ENCODE results near the gene NHS.

DNA sequence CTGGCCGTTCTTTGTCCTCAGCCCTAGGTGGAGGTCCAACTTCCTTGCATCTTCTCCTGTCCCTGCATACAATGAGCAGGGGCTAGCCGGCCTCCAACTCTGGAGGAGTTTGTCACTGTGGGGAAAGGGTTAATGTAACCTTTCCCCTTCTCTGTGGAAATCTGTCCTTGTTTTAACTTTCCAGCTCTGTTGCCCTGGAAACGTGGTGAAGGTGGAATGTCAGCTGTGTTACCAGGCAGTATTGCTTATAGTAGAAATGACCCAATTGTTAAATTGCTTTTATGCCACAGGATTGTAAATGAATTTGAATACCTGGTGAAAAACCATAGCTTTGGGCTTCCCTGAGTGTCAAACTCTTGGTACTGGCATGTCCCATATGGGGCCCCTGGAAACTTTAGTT, 230.7 kb downstream of the NHS start:
- TF ChIP-seq, protein P1, sequence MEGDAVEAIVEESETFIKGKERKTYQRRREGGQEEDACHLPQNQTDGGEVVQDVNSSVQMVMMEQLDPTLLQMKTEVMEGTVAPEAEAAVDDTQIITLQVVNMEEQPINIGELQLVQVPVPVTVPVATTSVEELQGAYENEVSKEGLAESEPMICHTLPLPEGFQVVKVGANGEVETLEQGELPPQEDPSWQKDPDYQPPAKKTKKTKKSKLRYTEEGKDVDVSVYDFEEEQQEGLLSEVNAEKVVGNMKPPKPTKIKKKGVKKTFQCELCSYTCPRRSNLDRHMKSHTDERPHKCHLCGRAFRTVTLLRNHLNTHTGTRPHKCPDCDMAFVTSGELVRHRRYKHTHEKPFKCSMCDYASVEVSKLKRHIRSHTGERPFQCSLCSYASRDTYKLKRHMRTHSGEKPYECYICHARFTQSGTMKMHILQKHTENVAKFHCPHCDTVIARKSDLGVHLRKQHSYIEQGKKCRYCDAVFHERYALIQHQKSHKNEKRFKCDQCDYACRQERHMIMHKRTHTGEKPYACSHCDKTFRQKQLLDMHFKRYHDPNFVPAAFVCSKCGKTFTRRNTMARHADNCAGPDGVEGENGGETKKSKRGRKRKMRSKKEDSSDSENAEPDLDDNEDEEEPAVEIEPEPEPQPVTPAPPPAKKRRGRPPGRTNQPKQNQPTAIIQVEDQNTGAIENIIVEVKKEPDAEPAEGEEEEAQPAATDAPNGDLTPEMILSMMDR (IDR thresholded peaks at IDR 0.05 in 2 of 3, conservative IDR thresholded peaks at IDR 0.05 in 1 of 3; ENCODE audit: borderline replicate concordance in 1 of 3, insufficient read depth in 1 of 3, low read depth in 2 of 3, low read length in 2 of 3): no peak
- TF ChIP-seq EZH2 (IDR thresholded peaks at IDR 0.05) (no peak), ZNF274 (IDR thresholded peaks at IDR 0.05; ENCODE audit: low read depth, low read length) (no peak)
- TF ChIP-seq, protein P2, sequence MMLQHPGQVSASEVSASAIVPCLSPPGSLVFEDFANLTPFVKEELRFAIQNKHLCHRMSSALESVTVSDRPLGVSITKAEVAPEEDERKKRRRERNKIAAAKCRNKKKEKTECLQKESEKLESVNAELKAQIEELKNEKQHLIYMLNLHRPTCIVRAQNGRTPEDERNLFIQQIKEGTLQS (IDR thresholded peaks at IDR 0.05): no peak
